ENCODE data around the gene ASXL2.

ASXL2 gene

DNA sequence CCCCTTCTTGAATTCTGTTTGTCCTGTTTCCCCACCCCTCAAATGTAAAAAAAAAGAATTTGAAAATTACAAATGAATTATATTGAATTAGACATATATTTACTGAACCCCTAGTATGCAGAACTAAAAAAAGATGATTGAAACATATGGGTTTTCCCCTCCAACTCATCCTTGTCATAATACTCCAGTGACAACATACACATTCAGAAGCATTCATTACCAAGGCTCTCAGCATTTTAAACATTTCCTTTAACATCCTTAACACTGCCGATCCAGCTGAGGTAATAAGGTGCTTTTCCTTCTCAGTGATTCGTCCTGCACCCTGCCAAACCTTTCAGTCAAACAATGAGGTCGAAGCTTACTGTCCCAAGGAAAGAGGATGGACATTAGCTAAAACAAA lies 151.8 kb downstream of the ASXL2 start:
- H3K27ac ChIP-seq = no peak overlapping the region
- TF ChIP-seq CTCF (conservative IDR thresholded peaks at IDR 0.05) = no peak

DNA sequence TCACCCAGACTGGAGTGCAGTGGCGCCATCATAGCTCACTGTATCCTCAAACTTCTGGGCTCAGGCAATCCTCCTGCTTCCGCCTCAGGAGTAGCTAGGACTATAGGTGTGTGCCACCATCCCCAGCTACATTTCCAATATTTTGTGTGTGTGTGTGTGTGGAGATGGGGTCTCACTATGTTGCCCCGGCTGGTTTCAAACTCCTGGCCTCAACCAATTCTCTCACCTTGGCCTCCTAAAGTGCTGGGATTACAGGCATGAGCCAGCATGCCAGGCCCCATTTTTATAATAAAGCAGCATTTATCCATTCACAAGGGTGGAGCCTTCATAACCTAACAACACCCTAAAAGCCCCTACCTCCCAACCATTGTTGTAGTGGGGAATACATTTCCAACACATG lies 152.4 kb downstream of the ASXL2 start:
- no peak overlapping the region for H3K27ac ChIP-seq
- TF ChIP-seq CTCF (conservative IDR thresholded peaks at IDR 0.05) = no peak

GRCh38 chr2:25724756-25725155 lies 153.5 kb downstream of the ASXL2 start:
- no peak for TF ChIP-seq CTCF (conservative IDR thresholded peaks at IDR 0.05)
- H3K27ac ChIP-seq = no peak overlapping the region

DNA sequence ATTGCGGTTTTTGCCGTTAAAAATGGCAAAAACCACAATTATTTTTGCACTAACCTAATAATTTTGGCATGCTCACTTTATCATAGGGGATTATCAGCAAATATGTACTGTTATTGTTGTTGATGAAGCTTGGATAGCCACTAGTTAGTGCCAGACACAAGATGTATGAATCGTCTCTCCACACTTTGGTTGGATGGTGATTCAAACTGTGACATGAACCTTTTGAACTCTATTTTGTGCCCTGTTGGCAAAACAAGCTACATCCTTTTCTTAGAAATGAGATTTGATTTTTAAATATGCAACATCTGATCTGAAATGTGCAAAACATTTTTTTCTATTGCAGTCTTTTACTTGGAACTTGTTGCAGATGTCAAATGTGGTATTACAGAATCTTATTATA lies 156.1 kb downstream of the ASXL2 start:
- H3K27ac ChIP-seq = no peak overlapping the region
- TF ChIP-seq CTCF (conservative IDR thresholded peaks at IDR 0.05) = no peak

DNA sequence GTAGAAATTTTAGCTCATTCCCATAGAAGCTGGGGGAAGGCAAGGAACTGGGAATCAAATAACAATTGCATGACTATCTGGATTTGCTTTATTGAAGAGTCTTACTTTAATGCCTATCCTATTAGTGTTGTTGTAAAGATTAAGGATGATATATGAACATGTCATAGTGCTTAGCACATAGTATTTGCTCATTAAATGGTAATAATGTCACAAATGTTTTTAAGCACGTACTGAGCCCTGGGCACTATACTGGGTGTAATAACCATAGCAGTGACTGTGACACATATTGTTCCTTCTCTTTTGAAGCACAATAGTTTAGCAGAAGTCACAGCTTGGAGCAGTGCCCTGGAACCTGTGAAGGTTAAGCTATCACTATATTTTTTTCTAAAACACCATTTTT lies 157.7 kb downstream of the ASXL2 start:
- peak overlapping the region; percentile 77 for H3K27ac ChIP-seq
- TF ChIP-seq CTCF (conservative IDR thresholded peaks at IDR 0.05) = no peak

- H3K27ac ChIP-seq = no peak overlapping the region
- TF ChIP-seq CTCF (conservative IDR thresholded peaks at IDR 0.05) = peak; percentile 38
Observed at GRCh38 chr2:25714740-25715139, 163.5 kb downstream of the ASXL2 start.

DNA sequence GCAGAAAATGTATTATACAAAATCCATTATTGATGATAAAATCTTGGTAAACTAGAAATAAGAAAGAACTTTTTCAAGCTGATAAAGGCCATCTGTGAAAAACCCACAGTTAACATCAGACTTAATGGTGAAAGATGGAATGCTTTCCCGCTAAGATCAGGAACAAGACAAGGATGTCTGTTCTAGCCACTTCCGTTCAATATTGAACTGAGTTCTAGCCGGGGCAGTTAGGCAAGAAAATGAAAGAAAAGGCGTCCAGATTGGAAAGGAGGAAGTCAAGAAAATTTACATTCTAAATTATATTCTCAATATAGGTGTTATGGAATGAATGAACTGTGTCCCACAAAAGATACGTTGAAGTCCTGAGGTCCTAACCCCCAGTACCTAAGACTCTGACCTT lies 165.8 kb downstream of the ASXL2 start:
- H3K27ac ChIP-seq = peak overlapping the region; percentile 76
- TF ChIP-seq CTCF (conservative IDR thresholded peaks at IDR 0.05) = no peak
